ENCODE measurements around the gene NEUROG1.

The NEUROG1 gene

DNA sequence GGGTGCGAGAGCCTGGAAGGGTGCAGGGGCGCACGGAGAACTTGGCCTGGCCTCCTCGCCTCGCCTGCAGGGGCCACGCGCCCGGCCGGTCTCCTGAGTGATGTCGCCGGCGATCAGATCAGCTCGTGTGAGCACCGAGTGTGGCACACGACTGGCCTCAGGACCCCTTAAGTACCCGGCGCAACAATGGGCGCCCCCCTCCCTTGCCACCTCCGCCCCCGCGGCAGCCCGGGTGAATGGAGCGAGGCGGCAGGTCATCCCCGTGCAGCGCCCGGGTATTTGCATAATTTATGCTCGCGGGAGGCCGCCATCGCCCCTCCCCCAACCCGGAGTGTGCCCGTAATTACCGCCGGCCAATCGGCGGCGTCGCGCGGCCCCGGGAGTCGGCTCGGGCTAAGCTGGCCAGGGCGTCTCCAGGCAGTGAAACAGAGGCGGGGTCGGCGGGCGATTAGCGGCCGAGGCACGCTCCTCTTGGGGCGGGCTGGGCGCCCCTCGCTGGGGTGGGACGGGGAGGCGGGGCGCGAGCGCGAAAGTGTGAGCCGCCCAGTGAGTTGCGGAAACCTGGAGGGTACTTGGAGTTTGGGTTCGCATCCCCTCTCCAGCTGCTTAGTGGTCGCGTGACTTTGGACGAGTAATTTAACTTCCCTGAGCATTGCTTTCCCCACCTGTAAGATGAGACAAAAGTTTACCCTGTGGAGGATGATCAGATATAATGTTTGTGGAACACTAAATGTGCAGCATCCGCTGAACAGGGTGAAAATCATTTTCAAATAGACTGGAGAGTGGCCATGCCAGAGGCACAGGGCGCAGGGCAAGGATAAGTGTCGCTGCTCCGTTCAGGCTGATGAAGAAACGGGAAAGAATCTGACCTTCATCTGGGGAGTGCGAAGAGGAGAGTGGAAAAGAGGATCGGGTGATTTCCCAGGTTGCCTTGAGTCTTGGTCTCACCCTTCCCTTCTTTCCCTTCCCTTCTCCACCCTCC lies at the start of gene NEUROG1:
Gene NEUROG1, minus strand, starts transcription at position 145 of the 982 bp plus-strand sequence. CDS start 274 bp downstream, outside the sequence.
- no peak for DNase-seq (ENCODE audit: low read depth)

GRCh38 chr5:135584918-135585317 lies 49.2 kb upstream of the NEUROG1 start:
- no peak for DNase-seq (ENCODE audit: low read depth)

GRCh38 chr5:135584276-135584675 lies 48.5 kb upstream of the NEUROG1 start:
- no peak for DNase-seq (ENCODE audit: low read depth)

DNA sequence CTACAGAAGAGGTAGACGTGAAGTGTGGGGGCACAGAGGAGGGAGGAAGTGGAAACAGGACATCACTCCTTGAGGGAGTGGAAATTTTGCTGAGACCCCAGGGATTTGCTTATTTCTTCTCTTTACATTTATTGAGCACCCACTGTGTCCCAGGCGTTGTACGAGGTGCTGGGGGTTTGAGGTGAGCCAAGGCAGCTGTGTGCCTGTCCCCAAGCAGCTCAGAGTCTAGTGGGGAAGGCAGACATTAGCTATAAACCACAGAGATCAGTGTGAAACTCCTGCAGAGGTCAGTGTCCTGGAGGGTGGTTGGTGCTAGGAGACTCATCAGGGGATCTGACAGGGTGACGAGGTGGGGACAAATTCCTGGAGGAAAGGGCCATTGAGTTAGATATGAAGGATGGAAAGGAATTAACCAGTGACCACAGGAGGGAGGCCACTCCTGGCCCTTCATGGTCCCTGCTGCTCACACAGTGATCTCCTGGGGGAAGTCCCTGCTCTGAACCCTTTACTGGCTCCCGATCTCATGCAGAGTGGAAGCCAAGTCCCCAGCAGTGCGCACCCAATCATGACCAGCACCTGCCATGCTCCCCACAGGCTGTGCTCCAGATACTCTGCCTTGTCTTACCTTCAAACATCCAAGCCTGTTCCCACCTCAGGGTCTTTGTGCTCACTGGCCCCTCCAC lies 46.5 kb upstream of the NEUROG1 start:
- DNase-seq (ENCODE audit: low read depth), result no peak

GRCh38 chr5:135578685-135579341 lies 43.0 kb upstream of the NEUROG1 start, which contains the start of gene CXCL14:
TSS of gene CXCL14 (minus strand) at chr5:135578991. CDS start at chr5:135578778, 213 bp downstream.
- peak; percentile 72 for DNase-seq (ENCODE audit: low read depth)

DNA sequence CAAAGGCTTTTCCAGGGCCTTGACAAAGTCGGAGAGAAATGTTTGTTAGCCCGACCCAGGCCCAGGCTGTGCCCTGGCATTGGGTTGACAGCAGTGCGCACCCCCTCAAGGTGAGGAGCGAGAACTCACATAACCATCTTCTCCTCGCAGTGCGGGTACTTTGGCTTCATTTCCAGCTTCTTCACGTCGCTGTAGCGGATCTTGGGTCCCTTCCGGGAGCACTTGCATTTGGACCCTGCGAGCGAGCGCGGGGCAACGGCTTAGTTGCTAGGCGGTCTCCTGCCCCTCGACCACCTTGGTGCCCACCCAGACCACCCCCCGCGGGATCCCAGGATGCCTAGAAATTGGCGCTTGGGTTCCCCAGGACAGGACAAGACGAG lies 42.5 kb upstream of the NEUROG1 start:
- no peak for DNase-seq (ENCODE audit: low read depth)

- no peak for DNase-seq (ENCODE audit: low read depth)
Measured at GRCh38 chr5:135577421-135577820, 41.7 kb upstream of the NEUROG1 start.

DNA sequence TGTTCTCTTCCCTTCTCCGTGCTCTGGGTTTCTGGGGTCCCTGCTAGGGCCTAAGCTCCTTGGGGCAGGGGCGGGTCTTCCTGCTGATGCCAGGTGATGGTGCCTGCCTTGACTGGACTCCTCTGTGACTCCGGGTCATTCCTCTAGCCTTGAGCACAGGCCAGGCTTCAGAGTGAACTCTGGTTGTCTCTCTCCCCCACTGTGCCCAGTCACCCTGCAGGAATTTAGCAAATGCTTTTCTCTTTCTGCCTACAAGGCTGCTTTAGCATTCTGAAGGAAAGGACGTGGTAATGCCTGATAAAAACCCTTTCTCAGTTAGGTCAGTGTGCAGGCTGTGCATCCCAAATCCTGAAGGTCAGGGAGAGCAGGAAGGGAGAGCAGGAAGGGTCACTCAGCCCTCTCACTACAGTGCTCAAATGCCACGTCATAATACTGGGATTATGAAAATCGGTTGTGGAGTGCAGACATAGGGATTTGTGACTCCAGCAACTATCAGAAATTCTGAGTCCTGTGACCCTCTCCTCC lies 40.4 kb upstream of the NEUROG1 start:
- DNase-seq (ENCODE audit: low read depth), result no peak

- DNase-seq (ENCODE audit: low read depth), result no peak
Measured at GRCh38 chr5:135574493-135574892, 38.7 kb upstream of the NEUROG1 start.

- no peak for DNase-seq (ENCODE audit: low read depth)
Measured at GRCh38 chr5:135571902-135572301, 36.1 kb upstream of the NEUROG1 start.

- DNase-seq (ENCODE audit: low read depth), result no peak
Measured at GRCh38 chr5:135571066-135571609, 35.4 kb upstream of the NEUROG1 start.

DNA sequence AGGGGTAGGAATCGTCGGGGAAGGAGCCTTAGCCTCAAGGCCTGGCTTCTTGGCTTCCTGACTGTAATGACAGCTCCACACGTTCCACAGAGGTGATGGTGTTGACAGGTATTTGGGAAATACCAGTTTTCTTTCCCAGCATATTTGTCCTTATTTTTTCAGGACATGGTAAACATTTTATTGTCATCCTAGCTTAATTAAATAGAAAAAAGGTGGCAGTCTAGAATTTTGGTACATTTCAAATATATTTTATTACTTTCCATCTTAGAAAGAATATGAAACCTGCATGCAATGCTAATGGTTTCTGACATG lies 34.6 kb upstream of the NEUROG1 start:
- DNase-seq (ENCODE audit: low read depth), result no peak

DNA sequence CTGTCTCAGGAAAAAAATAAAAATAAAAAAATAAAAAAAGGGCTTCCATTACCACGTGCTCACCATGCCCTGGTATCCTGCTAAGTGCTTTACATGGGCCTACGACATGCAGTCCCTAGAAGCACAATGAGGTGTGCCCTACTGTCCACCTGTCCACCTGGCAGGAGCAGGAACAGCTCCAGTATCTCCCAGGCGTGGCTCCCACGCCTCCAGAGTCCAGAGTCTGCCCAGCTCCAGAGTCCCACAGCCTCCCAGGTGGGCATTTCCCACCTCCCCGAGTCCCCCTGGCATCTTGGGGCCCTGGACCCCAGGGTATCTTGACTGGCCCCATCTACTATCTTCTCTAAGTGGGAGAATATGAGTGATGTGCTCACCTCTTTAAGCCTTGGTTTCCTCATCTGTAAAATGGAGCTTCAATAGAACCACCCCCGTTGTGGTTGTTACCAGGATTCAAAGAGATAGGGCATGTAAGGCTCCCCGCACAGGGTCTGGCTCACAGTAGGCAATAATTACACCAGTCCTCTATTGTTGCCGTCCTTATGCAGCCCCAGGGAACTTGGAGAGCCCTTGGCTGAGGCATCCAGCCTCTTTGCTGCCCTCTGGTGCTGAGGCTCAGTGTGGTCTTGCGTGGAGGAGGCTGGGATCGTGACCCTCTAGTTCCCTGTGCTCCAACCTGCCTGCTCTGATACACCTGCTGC lies 34.1 kb upstream of the NEUROG1 start:
- DNase-seq (ENCODE audit: low read depth), result peak; percentile 40

DNA sequence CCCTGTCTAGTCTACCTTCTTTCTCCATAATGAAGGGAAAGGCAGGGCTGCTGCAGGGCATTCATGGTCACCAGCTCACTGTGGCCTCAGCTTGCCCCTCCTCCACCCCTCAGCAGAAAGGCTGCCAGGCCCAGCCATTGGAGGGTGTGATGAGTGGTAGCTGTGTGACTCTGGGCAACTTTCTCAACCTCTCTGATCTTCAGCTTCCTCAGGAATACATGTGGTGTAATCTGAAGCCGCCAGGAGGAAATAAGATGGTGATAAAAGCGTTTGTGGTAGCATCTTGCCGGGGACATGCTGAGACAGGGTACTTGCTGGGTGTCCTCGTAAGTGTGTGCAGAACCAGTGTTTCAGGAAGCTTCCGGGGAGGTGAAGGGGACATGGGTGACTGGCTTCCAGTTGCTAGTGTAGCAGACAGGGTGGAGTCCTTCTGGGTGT lies 33.2 kb upstream of the NEUROG1 start:
- DNase-seq (ENCODE audit: low read depth), result no peak

- DNase-seq (ENCODE audit: low read depth), result no peak
Measured at GRCh38 chr5:135568246-135568645, 32.5 kb upstream of the NEUROG1 start.

DNA sequence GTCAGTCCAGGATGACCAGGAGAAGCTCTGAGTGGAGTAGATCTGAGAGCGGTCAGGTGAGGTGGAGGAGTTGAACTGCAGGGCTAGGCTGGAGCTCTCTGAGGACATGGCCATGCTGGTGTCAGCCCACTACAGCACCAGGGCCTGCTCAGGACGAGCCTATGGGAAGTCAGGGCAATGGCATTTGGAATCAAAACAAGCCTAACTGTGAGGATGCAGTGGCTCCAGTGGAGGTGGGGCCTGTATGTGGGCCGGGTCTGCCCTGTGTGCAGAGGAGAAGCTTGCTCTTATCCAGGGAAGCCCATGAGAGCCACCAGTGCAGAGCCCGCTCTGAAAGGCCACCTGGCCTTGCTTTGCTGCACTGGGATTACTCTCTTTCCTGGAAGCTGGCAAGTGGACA lies 31.9 kb upstream of the NEUROG1 start:
- no peak for DNase-seq (ENCODE audit: low read depth)

DNA sequence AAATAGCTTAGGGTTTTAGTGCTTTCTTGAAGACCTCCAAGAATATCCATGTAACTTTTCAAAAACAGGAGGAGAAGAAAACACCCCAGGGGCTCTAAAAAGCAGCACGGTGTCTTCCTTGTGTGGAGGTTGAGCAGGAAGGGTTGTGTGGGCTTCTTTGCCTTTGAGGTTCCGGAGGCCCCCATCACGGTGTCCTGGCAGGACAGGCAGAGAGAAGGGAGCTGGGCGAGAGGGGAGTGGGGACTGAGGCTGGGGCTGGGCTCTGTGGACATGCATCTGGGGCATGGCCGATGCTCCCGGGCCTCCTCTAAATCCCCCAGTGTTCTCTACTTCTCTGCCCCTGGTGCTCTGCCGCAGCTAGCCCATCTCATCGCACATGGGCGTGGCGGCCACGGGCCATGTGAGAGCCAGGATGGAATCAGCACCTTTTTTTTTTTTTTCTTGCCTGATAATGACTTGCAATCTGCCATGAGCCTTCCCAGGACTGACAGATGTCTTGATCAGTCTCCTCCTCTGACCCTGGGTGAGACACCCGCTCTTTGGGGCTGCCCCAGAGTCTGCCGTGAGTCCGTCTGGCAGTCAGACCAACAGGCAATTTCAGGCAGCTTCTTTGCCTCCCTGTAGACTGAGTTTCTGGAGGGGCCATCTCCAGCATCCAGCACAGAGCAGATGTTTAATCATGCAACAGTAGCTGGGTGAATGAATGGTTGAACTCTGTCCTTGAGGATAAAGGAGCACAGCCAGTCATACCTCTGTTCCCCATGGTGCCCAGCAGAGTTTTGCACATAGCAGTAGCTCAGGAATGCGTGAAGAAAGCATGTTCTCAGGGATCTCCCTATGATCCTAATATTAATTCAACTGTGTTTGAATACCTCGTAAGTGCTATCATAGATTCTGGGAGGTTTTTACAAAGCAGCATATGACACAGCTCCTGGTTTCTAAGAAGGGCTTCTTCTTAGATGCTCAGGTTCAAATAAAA lies 30.9 kb upstream of the NEUROG1 start:
- DNase-seq (ENCODE audit: low read depth), result no peak

DNA sequence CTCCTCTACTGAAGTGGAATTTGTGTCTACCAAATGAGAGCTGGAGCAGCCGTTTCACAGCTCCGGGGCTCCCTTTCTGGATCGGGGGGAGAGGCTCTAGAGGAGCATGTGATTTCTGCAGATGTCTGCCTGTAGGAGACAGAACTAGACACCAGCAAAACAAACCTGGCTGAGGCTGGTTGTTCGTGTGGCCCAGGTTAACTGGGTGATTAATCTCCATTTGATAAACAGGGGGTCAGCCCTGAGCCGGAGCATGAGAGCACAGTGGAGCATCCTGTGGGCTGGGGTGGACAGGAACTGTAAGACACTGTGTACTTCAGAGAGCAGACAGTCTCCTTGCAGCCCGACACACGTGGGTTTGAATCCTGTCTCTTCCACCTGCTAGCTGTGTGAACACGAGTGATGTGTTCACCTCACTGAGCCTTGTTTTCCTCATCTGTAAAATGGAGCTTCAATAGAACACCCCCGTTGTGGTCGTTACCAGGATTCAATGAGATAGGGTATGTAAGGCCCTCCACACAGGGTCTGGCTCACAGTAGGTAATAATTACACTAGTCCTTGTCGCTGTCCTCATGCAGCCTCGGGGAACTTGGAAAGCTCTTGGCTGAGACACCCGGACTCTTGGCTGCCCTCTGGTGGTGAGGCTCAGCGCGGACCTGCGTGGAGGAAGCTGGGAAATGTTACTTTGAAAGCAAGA lies 30.1 kb upstream of the NEUROG1 start:
- DNase-seq (ENCODE audit: low read depth), result peak; percentile 39

GRCh38 chr5:135565266-135565665 lies 29.5 kb upstream of the NEUROG1 start:
- DNase-seq (ENCODE audit: low read depth), result peak; percentile 71

- no peak for DNase-seq (ENCODE audit: low read depth)
Measured at GRCh38 chr5:135564331-135564730, 28.6 kb upstream of the NEUROG1 start.
